HFF-Myc (cell line): ENCODE data around the gene YAF2.

Source experiments
- DNase-seq: peaks from one replicate; pipeline ENCODE4 v3.0.0-alpha.2; 2011; ENCODE audit warnings: low read depth; ENCODE audit errors: extremely low read depth
- H3K4me3 ChIP-seq: replicated peaks from 2 replicates; pipeline ENCODE4 v1.5.1; 2011; ENCODE audit warnings: low read depth, mild to moderate bottlenecking, control low read depth, low read length
- TF ChIP-seq, protein P1 (sequence below): IDR thresholded peaks from 2 replicates; pipeline ENCODE4 v1.5.1; 2012; ENCODE audit warnings: mild to moderate bottlenecking, low read depth, low read length, control low read depth; ENCODE audit errors: missing control alignments

Gene YAF2

DNA sequence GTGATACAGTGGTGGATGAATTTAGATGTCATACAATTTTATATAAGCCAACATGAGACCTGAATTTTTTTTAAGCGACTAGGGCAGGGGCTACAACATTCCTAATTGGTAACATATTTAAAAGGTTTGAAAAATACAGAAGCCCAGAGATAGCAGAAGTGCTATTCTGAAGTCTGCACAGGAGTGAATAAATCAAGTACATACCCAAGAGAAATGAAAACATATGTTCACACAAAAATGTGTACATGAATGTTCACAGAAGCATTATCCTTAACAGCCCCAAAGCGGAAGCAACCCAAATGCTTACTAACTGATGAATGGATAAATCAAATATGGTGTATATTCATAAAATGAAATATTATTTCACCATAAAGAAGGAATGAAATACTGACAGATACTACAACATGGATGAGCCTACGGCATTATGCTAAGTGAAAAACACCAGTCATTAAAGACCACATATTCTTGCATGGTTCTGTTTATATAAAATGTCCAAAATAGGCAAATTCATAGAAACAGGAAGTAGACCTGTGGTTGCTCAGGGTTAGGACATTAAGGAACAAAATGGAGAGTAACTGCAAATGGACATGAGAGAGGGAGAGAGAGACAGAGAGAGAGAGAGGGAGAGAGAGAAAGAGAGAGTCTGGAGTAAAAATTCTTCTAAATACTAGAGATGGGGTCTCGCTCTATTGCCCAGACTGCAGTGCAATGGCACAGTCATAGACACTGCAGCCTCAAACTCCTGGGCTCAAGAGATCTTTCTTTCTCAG is 65.4 kb downstream of the YAF2 start:
- TF ChIP-seq, protein P1, sequence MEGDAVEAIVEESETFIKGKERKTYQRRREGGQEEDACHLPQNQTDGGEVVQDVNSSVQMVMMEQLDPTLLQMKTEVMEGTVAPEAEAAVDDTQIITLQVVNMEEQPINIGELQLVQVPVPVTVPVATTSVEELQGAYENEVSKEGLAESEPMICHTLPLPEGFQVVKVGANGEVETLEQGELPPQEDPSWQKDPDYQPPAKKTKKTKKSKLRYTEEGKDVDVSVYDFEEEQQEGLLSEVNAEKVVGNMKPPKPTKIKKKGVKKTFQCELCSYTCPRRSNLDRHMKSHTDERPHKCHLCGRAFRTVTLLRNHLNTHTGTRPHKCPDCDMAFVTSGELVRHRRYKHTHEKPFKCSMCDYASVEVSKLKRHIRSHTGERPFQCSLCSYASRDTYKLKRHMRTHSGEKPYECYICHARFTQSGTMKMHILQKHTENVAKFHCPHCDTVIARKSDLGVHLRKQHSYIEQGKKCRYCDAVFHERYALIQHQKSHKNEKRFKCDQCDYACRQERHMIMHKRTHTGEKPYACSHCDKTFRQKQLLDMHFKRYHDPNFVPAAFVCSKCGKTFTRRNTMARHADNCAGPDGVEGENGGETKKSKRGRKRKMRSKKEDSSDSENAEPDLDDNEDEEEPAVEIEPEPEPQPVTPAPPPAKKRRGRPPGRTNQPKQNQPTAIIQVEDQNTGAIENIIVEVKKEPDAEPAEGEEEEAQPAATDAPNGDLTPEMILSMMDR, result no peak
- no peak overlapping the region for H3K4me3 ChIP-seq
- no peak for DNase-seq

DNA sequence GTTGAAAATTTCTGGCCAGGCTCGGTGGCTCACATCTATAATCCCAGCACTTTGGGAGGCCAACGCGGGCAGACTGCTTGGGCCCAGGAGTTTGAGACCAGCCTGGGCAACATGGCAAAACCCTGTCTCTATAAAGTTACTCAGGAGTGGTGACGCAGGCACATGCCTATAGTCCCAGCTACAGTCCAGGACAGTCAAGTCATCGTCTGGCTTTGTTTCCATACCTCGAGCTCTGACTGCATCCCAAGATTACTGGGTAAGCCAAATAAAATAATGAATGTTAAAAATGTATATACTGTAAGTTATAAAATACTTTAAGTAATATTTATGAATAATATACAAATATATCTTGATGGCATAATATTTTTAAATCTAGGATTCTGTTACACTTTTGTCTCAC is 70.3 kb downstream of the YAF2 start:
- DNase-seq, result no peak
- TF ChIP-seq, protein P1, result no peak
- no peak overlapping the region for H3K4me3 ChIP-seq

DNA sequence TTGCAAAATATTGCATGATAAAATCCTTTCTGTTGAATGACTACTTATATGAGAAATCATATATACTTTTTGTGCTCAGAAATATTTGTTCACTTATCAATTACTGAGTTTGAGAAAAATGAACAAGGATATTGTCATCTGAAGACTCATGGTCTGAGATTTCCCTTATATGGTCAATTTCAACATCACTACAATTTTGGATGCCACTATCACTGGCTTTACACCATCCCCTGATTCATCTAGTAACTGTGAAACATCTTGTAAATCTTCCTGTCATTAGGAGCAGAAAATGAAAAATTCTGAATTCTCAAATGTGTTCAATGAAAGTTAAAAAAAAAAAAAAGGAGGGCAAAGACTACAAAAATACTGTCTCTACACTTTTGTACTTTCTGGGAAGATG is 71.5 kb downstream of the YAF2 start:
- DNase-seq, result no peak
- no peak overlapping the region for H3K4me3 ChIP-seq
- TF ChIP-seq, protein P1, result no peak

DNA sequence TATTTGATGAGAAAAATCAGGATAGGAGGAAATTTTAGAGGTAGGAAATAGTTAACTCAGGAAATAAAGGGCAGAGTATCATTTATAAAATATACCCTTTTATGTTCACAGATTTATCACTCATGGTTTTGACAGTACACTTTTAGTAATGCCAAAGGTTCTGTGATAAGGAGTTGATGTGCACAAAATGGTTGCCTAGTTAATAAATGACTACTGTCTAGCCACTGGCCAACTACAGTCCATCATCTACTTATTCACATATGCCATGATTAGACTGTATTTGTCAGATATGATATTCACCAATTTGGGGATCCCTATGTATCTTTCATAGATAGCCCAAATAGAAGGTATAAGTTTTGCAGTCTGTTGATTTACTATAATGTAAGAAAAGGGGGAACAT is 74.1 kb downstream of the YAF2 start:
- no peak for DNase-seq
- TF ChIP-seq, protein P1, result no peak
- H3K4me3 ChIP-seq, result no peak overlapping the region

DNA sequence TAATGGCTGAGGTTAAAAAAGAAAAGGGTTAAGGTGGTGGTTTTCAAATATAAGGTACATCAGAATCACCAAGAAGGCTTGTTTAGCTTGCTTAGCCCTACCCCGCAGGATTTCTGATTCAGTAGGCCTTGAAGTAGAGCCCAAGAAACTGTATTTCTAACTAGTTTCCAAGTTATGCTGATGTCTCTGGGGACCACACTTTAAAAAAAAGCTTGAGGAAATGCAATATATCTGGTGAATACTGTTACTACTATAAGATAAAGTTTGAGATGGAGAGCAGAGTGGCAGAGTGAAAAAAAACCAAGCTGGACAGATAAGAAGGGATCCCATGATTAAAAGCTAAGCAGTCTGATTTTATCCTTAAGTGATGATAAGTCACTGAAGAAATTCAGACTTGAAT is 75.1 kb downstream of the YAF2 start:
- TF ChIP-seq, protein P1, result no peak
- H3K4me3 ChIP-seq, result no peak overlapping the region
- DNase-seq, result no peak

DNA sequence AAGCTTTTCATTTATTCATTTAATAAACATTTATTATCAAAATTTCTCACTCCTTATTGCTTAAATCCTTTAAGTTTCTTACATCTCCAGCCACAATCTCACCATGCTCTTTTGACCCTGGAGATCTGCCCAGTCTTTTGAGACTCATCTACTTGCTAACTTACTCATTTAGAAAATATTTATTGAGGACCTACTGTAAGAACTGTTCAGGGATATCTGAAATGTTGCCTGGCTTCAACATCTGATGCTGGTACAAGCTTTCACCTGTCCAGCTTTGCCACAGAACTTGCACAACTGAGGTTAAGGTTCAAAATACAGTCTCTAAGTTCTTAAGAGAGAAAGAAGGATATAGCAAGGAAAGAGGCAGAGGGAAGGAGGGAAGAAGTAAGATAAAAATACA is 75.9 kb downstream of the YAF2 start:
- no peak for DNase-seq
- H3K4me3 ChIP-seq, result no peak overlapping the region
- TF ChIP-seq, protein P1, result no peak

DNA sequence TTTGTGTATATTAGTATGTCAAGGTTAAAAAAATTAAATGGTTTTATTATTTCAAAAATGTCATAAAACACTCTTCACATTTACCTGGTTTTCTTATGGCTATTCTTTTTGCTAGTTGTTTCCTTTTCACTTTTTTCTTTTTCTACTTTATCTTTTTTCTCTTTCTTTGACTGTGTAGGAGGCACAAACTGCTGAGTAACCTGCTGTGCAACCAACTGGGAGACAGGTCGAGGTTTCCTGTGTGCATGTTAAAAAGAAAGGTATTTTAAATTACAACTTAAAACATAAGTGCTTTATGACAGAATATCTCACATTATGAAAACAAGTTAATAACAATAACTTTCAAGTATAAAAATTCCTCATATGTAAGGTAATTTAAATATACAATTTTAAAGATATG is 76.5 kb downstream of the YAF2 start:
- TF ChIP-seq, protein P1, result no peak

More for the DNA sequence above, 76.5 kb downstream of the YAF2 start:
- H3K4me3 ChIP-seq, result no peak overlapping the region
- DNase-seq, result no peak
